CD4-positive, CD25-positive, alpha-beta regulatory T cell (primary cell): ENCODE measurements around the gene MAPK1. TPM values are rescaled to one million over a fixed set of nuclear protein-coding genes. Genes with fewer than 3 reads are reported as not detected.

Experiments
- ATAC-seq, 2 donors: fragments of 150-1000 bp; cut with Tn5 transposase; one replicate each; pipeline ENCODE4 v1.10.0; 2021; ENCODE audit warnings: low read depth in 2 of 2, moderate number of reproducible peaks in 2 of 2, moderate library complexity in 1 of 2
- DNase-seq, 3 donors: peaks; one replicate each; pipeline versions ENCODE4 v3.0.0 to v3.0.0-alpha.2; 2012 to 2022; ENCODE audit warnings: mixed read lengths in 1 of 3
- H3K27ac ChIP-seq: one replicate; pipeline ENCODE4 v1.7.0; 2013; ENCODE audit warnings: mild to moderate bottlenecking, low read length; ENCODE audit not compliant: insufficient read depth, poor library complexity, severe bottlenecking
- H3K27me3 ChIP-seq: one replicate; pipeline ENCODE4 v1.7.0; 2013; ENCODE audit warnings: low read length; ENCODE audit not compliant: control insufficient read depth, insufficient read depth
- H3K36me3 ChIP-seq: one replicate; pipeline ENCODE4 v1.7.0; 2013; ENCODE audit warnings: mild to moderate bottlenecking, low read length, moderate library complexity; ENCODE audit not compliant: control insufficient read depth, insufficient read depth
- H3K4me1 ChIP-seq: 2 replicates; pipeline ENCODE4 v1.7.0; 2013; ENCODE audit warnings: mild to moderate bottlenecking, low read length; ENCODE audit not compliant: insufficient read depth, control insufficient read depth, poor library complexity, severe bottlenecking
- H3K4me3 ChIP-seq: one replicate; pipeline ENCODE4 v1.7.0; 2013; ENCODE audit warnings: low read depth, mild to moderate bottlenecking, low read length, moderate library complexity
- H3K9me3 ChIP-seq, 2 experiments: 1 replicate in 1 of 2; 2 replicates in 1 of 2; pipeline ENCODE4 v1.7.0; 2013; ENCODE audit warnings: low read length in 2 of 2, mild to moderate bottlenecking in 1 of 2, moderate library complexity in 1 of 2; ENCODE audit not compliant: control insufficient read depth in 2 of 2
- H3K27ac Mint-ChIP-seq, 3 donors: one replicate each; pipeline ENCODE4 v1.8.0; 2020 to 2022; ENCODE audit warnings: mild to moderate bottlenecking in 3 of 3, mixed read lengths in 3 of 3, moderate library complexity in 2 of 3
- H3K27me3 Mint-ChIP-seq: one replicate; pipeline ENCODE4 v1.8.0; 2022; ENCODE audit warnings: mild to moderate bottlenecking, mixed read lengths
- H3K36me3 Mint-ChIP-seq: one replicate; pipeline ENCODE4 v1.8.0; 2020; ENCODE audit warnings: mixed read lengths
- H3K4me1 Mint-ChIP-seq, 4 donors: one replicate each; pipeline ENCODE4 v1.8.0; 2020 to 2022; ENCODE audit warnings: mixed read lengths in 4 of 4, mild to moderate bottlenecking in 1 of 4
- H3K4me3 Mint-ChIP-seq, 4 donors: one replicate each; pipeline ENCODE4 v1.8.0; 2020 to 2022; ENCODE audit warnings: mild to moderate bottlenecking in 4 of 4, mixed read lengths in 4 of 4, moderate library complexity in 3 of 4
- H3K9me3 Mint-ChIP-seq, 7 donors: one replicate each; pipeline ENCODE4 v1.8.0; 2020 to 2022; ENCODE audit warnings: mixed read lengths in 7 of 7, mild to moderate bottlenecking in 3 of 7, moderate library complexity in 2 of 7
- polyA plus RNA-seq, 4 donors: library from polyadenylated mRNA; unstranded; fragments of 300-500 nt; fragmentation: Illumina TruSeq; gene quantifications; one replicate each; pipeline ENCODE4 v1.2.3, GENCODE V29; 2021
- total RNA-seq: library from RNA; stranded (reverse); gene quantifications from one replicate; pipeline ENCODE4 v1.2.3, GENCODE V29; 2022

The MAPK1 gene
- total and polyA plus RNA-seq, 5 donors from 2014 or later: 46.5 to 88.0 (median 75.3) TPM

DNA sequence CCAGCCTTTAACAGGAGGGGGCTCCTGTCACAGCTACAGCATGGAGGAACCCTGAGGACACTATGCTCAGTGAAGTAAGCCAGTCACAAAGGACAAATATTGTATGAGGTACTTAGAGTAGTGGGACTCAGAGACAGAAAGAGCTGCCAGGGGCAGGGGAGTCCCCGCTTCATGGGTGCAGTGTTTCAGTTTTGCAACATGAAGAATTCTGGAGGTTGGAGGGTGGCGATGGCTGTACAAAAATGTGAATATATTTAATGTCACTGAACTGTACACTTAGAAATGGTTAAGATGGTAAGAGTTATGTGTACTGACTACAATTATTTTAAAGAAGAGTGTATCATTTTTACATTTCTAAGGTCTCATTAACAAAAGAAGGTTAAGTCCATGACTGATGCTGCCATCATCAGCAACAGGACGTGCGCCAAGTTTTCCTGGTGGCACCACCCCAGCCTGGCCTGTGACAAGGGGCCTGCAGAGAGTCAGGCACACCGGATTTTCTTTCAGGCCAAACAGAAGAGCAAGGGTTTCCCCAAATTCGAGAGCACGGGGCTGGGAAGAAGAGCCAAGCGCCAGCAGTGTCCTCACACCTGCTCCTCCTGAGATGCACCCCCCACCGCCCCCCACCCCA, 153.9 kb downstream of the MAPK1 start:
- no peaks in the 10 kb centered on the region for H3K36me3 ChIP-seq
- peak overlapping the region in 2 of 4 donors; percentile 48 to 54 for H3K4me3 Mint-ChIP-seq
- H3K4me1 Mint-ChIP-seq: peaks cover 0 to 11% (median 6%) of the 10 kb centered on the region in 4 donors
- ATAC-seq (peak in 1 of 2 donors; percentile 35), DNase-seq (no peak)
- no peak overlapping the region for H3K27ac Mint-ChIP-seq
- H3K27ac ChIP-seq: no peak overlapping the region
- no peak overlapping the region for H3K4me3 ChIP-seq
- H3K36me3 Mint-ChIP-seq: no peaks in the 10 kb centered on the region
- H3K4me1 ChIP-seq: peaks cover 6% of the 10 kb centered on the region
- H3K27me3 ChIP-seq: no peaks in the 10 kb centered on the region
- H3K9me3 ChIP-seq: no peaks in the 10 kb centered on the region
- H3K9me3 Mint-ChIP-seq: no peaks in the 10 kb centered on the region
- no peaks in the 10 kb centered on the region for H3K27me3 Mint-ChIP-seq

DNA sequence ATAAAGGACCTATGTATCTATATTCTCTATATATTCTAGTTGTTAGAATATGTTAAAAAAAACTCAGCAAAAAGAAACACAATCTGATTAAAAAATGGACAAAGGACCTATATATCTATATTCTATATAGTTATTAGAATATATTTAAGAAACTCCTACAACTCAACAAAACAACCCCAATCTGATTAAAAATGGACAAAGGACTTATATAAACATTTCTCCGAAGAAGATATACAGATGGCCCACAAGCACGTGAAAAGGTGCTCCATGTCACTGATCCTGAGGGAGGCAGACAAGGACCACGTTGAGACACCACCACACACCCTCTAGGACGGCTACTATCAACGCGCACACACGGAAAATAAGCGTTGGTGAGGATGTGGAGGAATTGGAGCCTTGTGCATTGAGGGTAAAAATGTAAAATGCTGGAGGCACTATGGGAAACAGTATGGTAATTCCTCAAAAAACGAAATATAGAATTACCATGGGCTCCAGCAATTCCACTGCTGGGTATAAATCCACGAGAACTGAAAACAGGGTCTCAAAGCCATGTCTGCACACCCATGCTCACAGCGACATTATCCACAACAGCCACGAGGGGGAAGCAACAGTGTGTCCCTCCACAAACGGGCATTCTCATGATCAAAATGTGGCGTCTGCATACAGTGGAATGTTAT, 154.6 kb downstream of the MAPK1 start:
- Histone ChIP-seq H3K4me3 (no peak overlapping the region), H3K4me1 (peaks cover 6% of the 10 kb centered on the region), H3K27me3 (no peaks in the 10 kb centered on the region), H3K27ac (no peak overlapping the region), H3K9me3 (no peaks in the 10 kb centered on the region), H3K36me3 (no peaks in the 10 kb centered on the region)
- H3K4me3 Mint-ChIP-seq: peak overlapping the region in 2 of 4 donors; percentile 48 to 54
- ATAC-seq: peak; percentile 79 to 80
- DNase-seq: peak; percentile 29 to 61 (median 54)
- no peaks in the 10 kb centered on the region for H3K9me3 Mint-ChIP-seq
- H3K4me1 Mint-ChIP-seq: peaks cover 0 to 11% (median 5%) of the 10 kb centered on the region in 4 donors
- H3K27me3 Mint-ChIP-seq: no peaks in the 10 kb centered on the region
- H3K36me3 Mint-ChIP-seq: no peaks in the 10 kb centered on the region
- H3K27ac Mint-ChIP-seq: no peak overlapping the region

DNA sequence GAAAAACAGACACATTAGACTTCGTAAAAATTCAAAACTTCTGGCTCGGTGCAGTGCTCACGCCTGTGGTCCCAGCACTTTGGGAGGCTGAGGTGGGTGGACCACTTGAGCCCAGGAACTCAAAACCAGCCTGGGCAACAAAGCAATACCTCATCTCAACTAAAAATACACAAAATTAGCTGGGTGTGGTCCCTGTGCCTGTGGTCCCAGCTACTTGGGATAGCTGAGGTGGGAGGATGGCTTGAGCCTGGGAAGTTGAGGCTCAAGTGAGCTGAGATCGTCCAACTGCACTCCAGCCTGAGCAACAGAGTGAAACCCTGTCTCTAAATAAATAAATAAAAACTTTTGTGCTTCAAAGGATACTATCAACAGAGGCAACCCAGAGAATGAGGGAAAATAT, 155.6 kb downstream of the MAPK1 start:
- H3K4me1 Mint-ChIP-seq: peaks cover 0 to 11% (median 5%) of the 10 kb centered on the region in 4 donors
- H3K27me3 ChIP-seq: no peaks in the 10 kb centered on the region
- H3K36me3 Mint-ChIP-seq: no peaks in the 10 kb centered on the region
- H3K27ac ChIP-seq: no peak overlapping the region
- H3K27ac Mint-ChIP-seq: no peak overlapping the region
- ATAC-seq: no peak
- no peaks in the 10 kb centered on the region for H3K9me3 Mint-ChIP-seq
- no peak overlapping the region for H3K4me3 ChIP-seq
- no peak for DNase-seq
- no peaks in the 10 kb centered on the region for H3K36me3 ChIP-seq
- no peaks in the 10 kb centered on the region for H3K9me3 ChIP-seq
- H3K4me3 Mint-ChIP-seq: no peak overlapping the region
- no peaks in the 10 kb centered on the region for H3K27me3 Mint-ChIP-seq
- peaks cover 6% of the 10 kb centered on the region for H3K4me1 ChIP-seq

DNA sequence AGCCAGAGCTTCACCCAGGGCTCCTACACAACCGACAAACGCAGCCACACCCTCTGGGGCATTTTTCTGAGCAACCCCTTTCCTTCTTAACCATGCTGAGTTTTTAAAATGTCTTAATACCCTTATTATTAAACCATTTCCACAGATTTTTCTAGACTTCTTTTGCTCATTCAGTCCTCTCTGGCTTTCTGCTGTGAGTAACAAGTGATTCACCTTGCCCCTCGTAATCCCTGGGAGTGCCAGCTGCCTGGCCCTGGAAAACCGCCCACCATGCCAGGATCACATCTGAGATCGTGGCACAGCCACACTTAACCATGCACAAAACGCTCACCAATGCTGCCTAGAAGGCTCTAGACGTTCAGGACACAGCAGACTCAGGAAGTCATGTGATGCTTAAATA, 157.3 kb downstream of the MAPK1 start:
- H3K4me1 ChIP-seq: peaks cover 6% of the 10 kb centered on the region
- Mint-ChIP-seq H3K36me3 (no peaks in the 10 kb centered on the region), H3K9me3 (no peaks in the 10 kb centered on the region), H3K27me3 (no peaks in the 10 kb centered on the region), H3K4me3 (no peak overlapping the region), H3K4me1 (peaks cover 0 to 11% (median 5%) of the 10 kb centered on the region in 4 donors), H3K27ac (peak overlapping the region in 1 of 3 donors; percentile 49)
- no peak for ATAC-seq
- no peak overlapping the region for H3K27ac ChIP-seq
- H3K36me3 ChIP-seq: no peaks in the 10 kb centered on the region
- no peak for DNase-seq
- H3K4me3 ChIP-seq: no peak overlapping the region
- no peaks in the 10 kb centered on the region for H3K27me3 ChIP-seq
- H3K9me3 ChIP-seq: no peaks in the 10 kb centered on the region

DNA sequence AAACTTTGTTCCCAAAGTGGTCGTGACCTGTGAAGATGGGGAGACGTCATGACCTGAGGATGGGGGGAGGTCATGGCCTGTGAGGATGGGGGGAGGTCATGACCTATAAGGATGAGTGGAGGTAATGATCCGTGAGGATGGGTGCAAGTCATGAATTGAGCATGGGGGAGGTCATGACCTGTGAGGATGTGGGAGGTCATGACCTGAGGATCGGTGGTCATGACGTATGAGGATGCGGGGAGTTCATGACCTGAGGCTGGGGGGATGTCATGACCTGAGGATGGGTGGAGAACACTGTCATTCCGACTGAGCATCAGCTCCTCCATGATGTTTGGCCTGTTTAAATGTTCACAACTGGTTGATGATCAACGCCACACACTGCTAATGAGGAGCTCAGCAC, 157.8 kb downstream of the MAPK1 start:
- Histone ChIP-seq H3K4me3 (no peak overlapping the region), H3K4me1 (peaks cover 6% of the 10 kb centered on the region), H3K27me3 (no peaks in the 10 kb centered on the region), H3K27ac (no peak overlapping the region), H3K9me3 (no peaks in the 10 kb centered on the region), H3K36me3 (no peaks in the 10 kb centered on the region)
- DNase-seq (no peak), ATAC-seq (no peak)
- Mint-ChIP-seq H3K4me1 (peaks cover 0 to 11% (median 5%) of the 10 kb centered on the region in 4 donors), H3K27me3 (no peaks in the 10 kb centered on the region), H3K4me3 (no peak overlapping the region), H3K9me3 (no peaks in the 10 kb centered on the region), H3K36me3 (no peaks in the 10 kb centered on the region), H3K27ac (no peak overlapping the region)

DNA sequence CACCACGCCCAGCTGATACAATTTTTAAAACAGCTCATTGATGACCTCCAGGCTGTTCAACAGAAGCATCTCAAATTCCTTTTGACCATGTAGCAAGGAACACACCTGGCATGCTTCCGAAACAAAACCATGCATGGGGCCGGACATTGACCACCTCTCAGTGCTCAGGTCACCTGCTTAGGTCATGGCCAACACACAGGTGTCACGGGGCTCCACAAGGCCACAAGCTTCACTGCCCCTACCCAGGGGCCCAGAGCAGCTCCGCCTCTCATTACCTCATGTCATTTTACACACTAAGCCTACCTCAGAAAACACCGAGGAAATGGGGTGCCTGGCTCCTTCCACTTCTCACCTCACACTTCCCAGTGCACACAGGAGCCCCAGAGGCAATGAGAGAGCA, 158.5 kb downstream of the MAPK1 start:
- no peaks in the 10 kb centered on the region for H3K9me3 Mint-ChIP-seq
- H3K4me1 ChIP-seq: peaks cover 6% of the 10 kb centered on the region
- ATAC-seq: no peak

DNA sequence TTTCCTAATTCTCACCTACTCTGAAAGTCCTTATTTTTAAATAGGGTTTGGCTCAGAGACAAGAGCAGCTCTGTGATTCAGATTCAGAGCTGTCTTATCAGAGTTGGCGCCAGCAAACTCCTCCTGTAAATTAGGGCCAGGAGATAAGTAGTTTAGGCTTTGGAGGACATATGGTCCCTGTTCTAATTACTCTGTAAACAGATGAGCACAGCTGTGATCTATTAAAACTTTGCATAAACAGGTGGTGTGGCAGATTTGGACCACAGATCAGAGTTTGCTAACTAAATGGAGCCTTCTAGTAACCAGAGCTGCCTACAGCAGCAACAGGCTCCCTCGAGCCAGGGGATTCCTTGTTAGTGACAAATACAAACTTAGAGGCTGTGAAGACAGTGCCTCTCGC, 159.8 kb downstream of the MAPK1 start:
- Histone ChIP-seq H3K27ac (no peak overlapping the region), H3K4me3 (no peak overlapping the region), H3K4me1 (no peaks in the 10 kb centered on the region), H3K9me3 (no peaks in the 10 kb centered on the region), H3K36me3 (no peaks in the 10 kb centered on the region), H3K27me3 (no peaks in the 10 kb centered on the region)
- Mint-ChIP-seq H3K4me1 (peaks cover 0 to 2% (median under 1%) of the 10 kb centered on the region in 4 donors), H3K27ac (no peak overlapping the region), H3K9me3 (no peaks in the 10 kb centered on the region), H3K36me3 (no peaks in the 10 kb centered on the region), H3K4me3 (no peak overlapping the region), H3K27me3 (no peaks in the 10 kb centered on the region)
- no peak for DNase-seq
- no peak for ATAC-seq

More for the DNA sequence above, 158.5 kb downstream of the MAPK1 start:
- Histone ChIP-seq H3K27ac (no peak overlapping the region), H3K9me3 (no peaks in the 10 kb centered on the region), H3K27me3 (no peaks in the 10 kb centered on the region), H3K4me3 (no peak overlapping the region), H3K36me3 (no peaks in the 10 kb centered on the region)
- H3K27ac Mint-ChIP-seq: no peak overlapping the region
- no peak overlapping the region for H3K4me3 Mint-ChIP-seq
- peaks cover 0 to 11% (median 5%) of the 10 kb centered on the region in 4 donors for H3K4me1 Mint-ChIP-seq
- no peaks in the 10 kb centered on the region for H3K27me3 Mint-ChIP-seq
- DNase-seq: no peak
- no peaks in the 10 kb centered on the region for H3K36me3 Mint-ChIP-seq
